ENCODE data around the gene NRXN3. TPM values are rescaled to one million over a fixed set of nuclear protein-coding genes. Genes with fewer than 3 reads are reported as not detected.

NRXN3 gene
- total RNA-seq, 1 experiment from 2014 or later: not detected

GRCh38 chr14:79074510-79074909 is 904.3 kb downstream of the NRXN3 start:
- DNase-seq (ENCODE audit: low read depth, low spot score) (no peak), ATAC-seq (no peak)
- no peaks in the 10 kb centered on the region for H3K27me3 ChIP-seq (ENCODE audit: control insufficient read depth, insufficient read depth, low read length)
- in situ Hi-C loops (cut with HindIII; ENCODE audit: low pct_unique_long_range_greater_than_20kb, low sequenced_read_pairs) (no loop called here), intact Hi-C loops (cut with micrococcal nuclease; ENCODE audit: unreplicated experiment) (no loop called here)
- H3K36me3 ChIP-seq (ENCODE audit: control insufficient read depth, insufficient read depth, low read length): no peaks in the 10 kb centered on the region
- no peaks in the 10 kb centered on the region for H3K4me1 ChIP-seq (ENCODE audit: control insufficient read depth, insufficient read depth, low read length)
- H3K9me3 ChIP-seq (ENCODE audit: control insufficient read depth, insufficient read depth, low read depth, low read length): no peaks in the 10 kb centered on the region
- POLR2A ChIA-PET: no interaction called here
- TF ChIP-seq TCF7L2 (IDR thresholded peaks at IDR 0.05; ENCODE audit: low read depth, low read length): no peak
- no peak for TF ChIP-seq REST (IDR thresholded peaks at IDR 0.05; ENCODE audit: insufficient read depth in 1 of 2, low read depth in 2 of 2, low read length in 1 of 2)
- no peak for TF ChIP-seq SIN3A (IDR thresholded peaks at IDR 0.05; ENCODE audit: borderline replicate concordance, insufficient read depth, low read depth, low read length)
- TF ChIP-seq POLR2AphosphoS5 (IDR thresholded peaks at IDR 0.05; ENCODE audit: low read depth, low read length): no peak
- TF ChIP-seq CTCF (IDR thresholded peaks at IDR 0.05): no peak
- H3K4me3 ChIP-seq (ENCODE audit: low read depth in 2 of 2, low read length in 2 of 2): no peak overlapping the region
- CTCF ChIA-PET: no interaction called here
- no TSS peak for BruUV-seq (replicated peaks)
- H3K27ac ChIP-seq (ENCODE audit: low read length): no peak overlapping the region

DNA sequence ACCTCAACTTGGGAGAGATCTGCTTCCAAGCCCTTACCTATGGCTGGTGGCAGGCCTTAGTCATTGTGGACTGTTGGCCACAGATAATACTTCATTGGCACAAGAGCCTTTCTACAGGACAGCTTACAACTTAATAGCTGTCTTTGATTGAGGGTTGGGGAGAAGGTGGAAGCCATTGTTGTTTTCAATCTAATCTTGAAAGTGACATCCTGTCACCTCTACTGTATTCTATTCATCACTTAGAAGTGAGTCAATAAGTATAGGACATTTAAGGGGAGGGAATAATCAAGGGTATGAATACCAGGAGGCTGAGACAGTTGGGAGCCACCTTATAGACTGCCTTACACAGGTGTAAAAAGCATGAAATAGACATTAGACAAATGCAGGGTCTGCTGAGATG is 906.3 kb downstream of the NRXN3 start:
- no peak for TF ChIP-seq REST (IDR thresholded peaks at IDR 0.05; ENCODE audit: insufficient read depth in 1 of 2, low read depth in 2 of 2, low read length in 1 of 2)
- no peak for TF ChIP-seq SIN3A (IDR thresholded peaks at IDR 0.05; ENCODE audit: borderline replicate concordance, insufficient read depth, low read depth, low read length)
- TF ChIP-seq CTCF (IDR thresholded peaks at IDR 0.05): no peak
- no peak for TF ChIP-seq TCF7L2 (IDR thresholded peaks at IDR 0.05; ENCODE audit: low read depth, low read length)
- TF ChIP-seq POLR2AphosphoS5 (IDR thresholded peaks at IDR 0.05; ENCODE audit: low read depth, low read length): no peak
- Histone ChIP-seq H3K4me1 (ENCODE audit: control insufficient read depth, insufficient read depth, low read length) (no peaks in the 10 kb centered on the region), H3K4me3 (ENCODE audit: low read depth in 2 of 2, low read length in 2 of 2) (no peak overlapping the region), H3K36me3 (ENCODE audit: control insufficient read depth, insufficient read depth, low read length) (no peaks in the 10 kb centered on the region), H3K27ac (ENCODE audit: low read length) (no peak overlapping the region), H3K9me3 (ENCODE audit: control insufficient read depth, insufficient read depth, low read depth, low read length) (no peaks in the 10 kb centered on the region), H3K27me3 (ENCODE audit: control insufficient read depth, insufficient read depth, low read length) (no peaks in the 10 kb centered on the region)
- in situ Hi-C loops (cut with HindIII; ENCODE audit: low pct_unique_long_range_greater_than_20kb, low sequenced_read_pairs): no loop called here
- intact Hi-C loops (cut with micrococcal nuclease; ENCODE audit: unreplicated experiment): no loop called here
- ChIA-PET POLR2A (no interaction called here), CTCF (no interaction called here)
- DNase-seq (ENCODE audit: low read depth, low spot score) (no peak), ATAC-seq (no peak)
- no TSS peak for BruUV-seq (replicated peaks)

All from Panc1 (cell line).